ENCODE measurements around the gene TP53TG5.

The TP53TG5 gene

GRCh38 chr20:45367126-45367525 lies 11.0 kb downstream of the TP53TG5 start:
- no peak overlapping the region for H3K4me3 ChIP-seq (ENCODE audit: low read depth, low read length)
- no peak for DNase-seq (ENCODE audit: low read depth)
- TF ChIP-seq, protein P1, sequence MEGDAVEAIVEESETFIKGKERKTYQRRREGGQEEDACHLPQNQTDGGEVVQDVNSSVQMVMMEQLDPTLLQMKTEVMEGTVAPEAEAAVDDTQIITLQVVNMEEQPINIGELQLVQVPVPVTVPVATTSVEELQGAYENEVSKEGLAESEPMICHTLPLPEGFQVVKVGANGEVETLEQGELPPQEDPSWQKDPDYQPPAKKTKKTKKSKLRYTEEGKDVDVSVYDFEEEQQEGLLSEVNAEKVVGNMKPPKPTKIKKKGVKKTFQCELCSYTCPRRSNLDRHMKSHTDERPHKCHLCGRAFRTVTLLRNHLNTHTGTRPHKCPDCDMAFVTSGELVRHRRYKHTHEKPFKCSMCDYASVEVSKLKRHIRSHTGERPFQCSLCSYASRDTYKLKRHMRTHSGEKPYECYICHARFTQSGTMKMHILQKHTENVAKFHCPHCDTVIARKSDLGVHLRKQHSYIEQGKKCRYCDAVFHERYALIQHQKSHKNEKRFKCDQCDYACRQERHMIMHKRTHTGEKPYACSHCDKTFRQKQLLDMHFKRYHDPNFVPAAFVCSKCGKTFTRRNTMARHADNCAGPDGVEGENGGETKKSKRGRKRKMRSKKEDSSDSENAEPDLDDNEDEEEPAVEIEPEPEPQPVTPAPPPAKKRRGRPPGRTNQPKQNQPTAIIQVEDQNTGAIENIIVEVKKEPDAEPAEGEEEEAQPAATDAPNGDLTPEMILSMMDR (IDR thresholded peaks at IDR 0.05; ENCODE audit: insufficient read depth, low read depth, low read length, missing control alignments): no peak

- H3K4me3 ChIP-seq (ENCODE audit: low read depth, low read length): no peak overlapping the region
- DNase-seq (ENCODE audit: low read depth): no peak
- TF ChIP-seq, protein P1 (IDR thresholded peaks at IDR 0.05; ENCODE audit: insufficient read depth, low read depth, low read length, missing control alignments): no peak
Observed at GRCh38 chr20:45366631-45367030, 11.5 kb downstream of the TP53TG5 start.

- DNase-seq (ENCODE audit: low read depth): no peak
Observed at GRCh38 chr20:45366192-45366591, 11.9 kb downstream of the TP53TG5 start.

DNA sequence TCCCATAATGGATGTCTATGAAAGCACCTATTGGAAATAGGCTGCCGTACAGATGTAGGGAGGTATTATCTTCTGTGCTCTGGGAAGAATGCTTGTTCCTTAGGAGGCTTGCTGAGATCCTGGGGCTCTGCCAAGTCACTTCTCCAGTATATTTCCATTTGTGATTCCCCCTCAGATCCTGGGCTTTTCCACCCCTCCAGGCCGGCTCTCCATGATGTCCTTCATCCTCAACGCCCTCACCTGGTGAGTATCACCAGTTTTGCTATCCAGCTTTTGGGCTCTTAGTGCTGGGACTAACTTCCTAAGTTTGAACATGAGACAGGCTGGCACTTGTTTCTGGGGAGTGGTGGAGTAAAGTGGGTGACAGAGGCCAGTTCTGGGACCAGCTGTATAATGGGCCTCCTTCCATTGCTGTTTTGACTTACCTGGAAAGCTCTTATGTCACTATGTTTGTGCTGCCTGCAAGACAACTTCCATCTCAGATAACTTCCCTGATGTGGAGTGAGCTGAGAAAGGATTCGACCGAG lies 12.6 kb downstream of the TP53TG5 start:
- no peak for DNase-seq (ENCODE audit: low read depth)
- H3K4me3 ChIP-seq (ENCODE audit: low read depth, low read length): no peak overlapping the region
- TF ChIP-seq, protein P1 (IDR thresholded peaks at IDR 0.05; ENCODE audit: insufficient read depth, low read depth, low read length, missing control alignments): no peak

More at GRCh38 chr20:45366192-45366591, 11.9 kb downstream of the TP53TG5 start:
- H3K4me3 ChIP-seq (ENCODE audit: low read depth, low read length): no peak overlapping the region
- TF ChIP-seq, protein P1 (IDR thresholded peaks at IDR 0.05; ENCODE audit: insufficient read depth, low read depth, low read length, missing control alignments): no peak

- TF ChIP-seq, protein P1 (IDR thresholded peaks at IDR 0.05; ENCODE audit: insufficient read depth, low read depth, low read length, missing control alignments): no peak
- peak; percentile 20 for DNase-seq (ENCODE audit: low read depth)
- peak overlapping the region; percentile 87 for H3K4me3 ChIP-seq (ENCODE audit: low read depth, low read length)
Observed at GRCh38 chr20:45363611-45364492, 14.3 kb downstream of the TP53TG5 start.

DNA sequence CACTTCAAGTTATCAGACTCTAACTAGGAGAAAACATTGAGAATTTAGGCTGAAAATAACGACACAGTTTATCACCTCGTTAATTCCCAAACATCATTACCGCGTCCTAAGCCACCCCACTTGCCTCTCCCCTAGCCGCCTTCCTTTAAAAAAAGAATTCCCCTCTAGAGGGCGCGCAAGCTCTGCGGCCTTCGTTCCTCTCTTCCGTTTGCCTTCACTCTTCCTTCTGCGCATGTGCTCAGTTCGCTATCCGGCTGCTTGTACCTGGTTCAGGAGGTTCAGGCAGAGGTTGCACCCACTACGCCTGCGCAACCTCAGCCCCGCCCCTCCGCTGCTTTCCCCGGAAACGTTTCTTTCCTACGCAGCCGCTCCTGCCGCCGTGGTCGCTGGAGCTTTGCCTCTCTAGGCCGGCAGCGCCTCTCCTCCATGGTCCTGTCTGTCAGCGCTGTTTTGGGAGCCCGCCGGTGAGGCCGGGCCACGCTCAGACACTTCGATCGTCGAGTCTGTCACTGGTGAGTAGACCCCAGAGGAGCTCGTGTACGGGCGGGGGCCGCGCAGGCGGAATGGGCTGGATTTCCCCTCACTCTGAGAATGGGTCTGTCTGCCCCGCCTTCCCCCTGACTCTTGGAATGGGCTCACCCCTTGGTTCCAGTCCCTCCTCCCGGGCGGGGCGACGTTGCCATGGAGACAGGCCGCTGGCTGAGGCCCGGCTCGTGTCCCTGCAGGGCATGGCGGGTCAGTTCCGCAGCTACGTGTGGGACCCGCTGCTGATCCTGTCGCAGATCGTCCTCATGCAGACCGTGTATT lies 15.1 kb downstream of the TP53TG5 start, which contains the start of gene SYS1:
Gene SYS1, plus strand, starts transcription at position 353 of the 807 bp plus-strand sequence. Its CDS starts 376 bp downstream, at position 729.
- peak within 1 kb of the TSS; percentile 87 for H3K4me3 ChIP-seq (ENCODE audit: low read depth, low read length)
- TF ChIP-seq, protein P1 (IDR thresholded peaks at IDR 0.05; ENCODE audit: insufficient read depth, low read depth, low read length, missing control alignments): peak; percentile 87
- peak; percentile 98 for DNase-seq (ENCODE audit: low read depth)
